H9 (cell line): ENCODE measurements around the gene PSTK. TPM values are rescaled to one million over a fixed set of nuclear protein-coding genes. Genes with fewer than 3 reads are reported as not detected.

Experiments used
- DNase-seq: peaks from one replicate; pipeline ENCODE4 v3.0.0-alpha.2; 2017
- H2AFZ ChIP-seq: one replicate; pipeline ENCODE4 v1.6.1; 2013; ENCODE audit warnings: mild to moderate bottlenecking, low read length, control low read depth, moderate library complexity
- H2AK5ac ChIP-seq: 2 replicates; pipeline ENCODE4 v1.6.1; 2013; ENCODE audit warnings: low read length, control low read depth, mixed read lengths; ENCODE audit not compliant: insufficient read length
- H2BK120ac ChIP-seq: one replicate; pipeline ENCODE4 v1.6.1; 2013; ENCODE audit warnings: low read depth, mild to moderate bottlenecking, low read length, control low read depth, inconsistent platforms; ENCODE audit not compliant: poor library complexity, severe bottlenecking
- H2BK12ac ChIP-seq: 2 replicates; pipeline ENCODE4 v1.6.1; 2013; ENCODE audit warnings: low read length, control low read depth, mixed read lengths, low read depth; ENCODE audit not compliant: insufficient read length
- H2BK15ac ChIP-seq: 2 replicates; pipeline ENCODE4 v1.6.1; 2013; ENCODE audit warnings: low read depth, low read length, control low read depth
- H2BK20ac ChIP-seq: one replicate; pipeline ENCODE4 v1.6.1; 2013; ENCODE audit warnings: low read depth, mild to moderate bottlenecking, low read length, control low read depth, inconsistent platforms; ENCODE audit not compliant: poor library complexity, severe bottlenecking
- H2BK5ac ChIP-seq: 2 replicates; pipeline ENCODE4 v1.6.1; 2013; ENCODE audit warnings: low read length, control low read depth, mixed read lengths; ENCODE audit not compliant: insufficient read length
- H3K14ac ChIP-seq: 2 replicates; pipeline ENCODE4 v1.6.1; 2013; ENCODE audit warnings: low read length, control low read depth; ENCODE audit not compliant: insufficient read depth
- H3K18ac ChIP-seq: 2 replicates; pipeline ENCODE4 v1.6.1; 2013; ENCODE audit warnings: low read depth, mild to moderate bottlenecking, mixed read lengths, low read length, control low read depth; ENCODE audit not compliant: insufficient read length
- H3K23ac ChIP-seq: 2 replicates; pipeline ENCODE4 v1.6.1; 2013; ENCODE audit warnings: low read length, control low read depth, mixed read lengths, low read depth; ENCODE audit not compliant: insufficient read length
- H3K23me2 ChIP-seq: 2 replicates; pipeline ENCODE4 v1.6.1; 2013; ENCODE audit warnings: low read depth, mild to moderate bottlenecking, mixed read lengths, low read length, control low read depth; ENCODE audit not compliant: insufficient read length, poor library complexity, severe bottlenecking
- H3K27ac ChIP-seq: 2 replicates; pipeline ENCODE4 v1.5.1; 2013; ENCODE audit warnings: low read length, control low read depth, mixed read lengths, low read depth; ENCODE audit not compliant: insufficient read length
- H3K27me3 ChIP-seq: 2 replicates; pipeline ENCODE4 v1.6.1; 2013; ENCODE audit warnings: low read length, control low read depth, inconsistent platforms; ENCODE audit not compliant: insufficient read depth
- H3K4ac ChIP-seq: 2 replicates; pipeline ENCODE4 v1.6.1; 2013; ENCODE audit warnings: low read depth, mild to moderate bottlenecking, control low read depth, inconsistent platforms, low read length, moderate library complexity
- H3K4me1 ChIP-seq: 2 replicates; pipeline ENCODE4 v1.6.1; 2013; ENCODE audit warnings: low read length, control low read depth, inconsistent platforms; ENCODE audit not compliant: insufficient read depth
- H3K4me2 ChIP-seq: 2 replicates; pipeline ENCODE4 v1.6.1; 2013; ENCODE audit warnings: low read length, control low read depth, mixed read lengths; ENCODE audit not compliant: insufficient read length, insufficient read depth
- H3K56ac ChIP-seq: 2 replicates; pipeline ENCODE4 v1.6.1; 2013; ENCODE audit warnings: low read depth, mild to moderate bottlenecking, mixed read lengths, low read length, control low read depth; ENCODE audit not compliant: insufficient read length
- H3K79me1 ChIP-seq: 2 replicates; pipeline ENCODE4 v1.6.1; 2013; ENCODE audit warnings: low read depth, mild to moderate bottlenecking, moderate library complexity, low read length, control low read depth, inconsistent platforms; ENCODE audit not compliant: insufficient read depth, poor library complexity, severe bottlenecking
- H3K79me2 ChIP-seq: 2 replicates; pipeline ENCODE4 v1.6.1; 2013; ENCODE audit warnings: low read length, control low read depth, inconsistent platforms; ENCODE audit not compliant: insufficient read depth
- H3K9ac ChIP-seq: 2 replicates; pipeline ENCODE4 v1.6.1; 2013; ENCODE audit warnings: low read length, control low read depth, mixed read lengths; ENCODE audit not compliant: insufficient read length; ENCODE audit errors: extremely low read depth
- H3K9me3 ChIP-seq: one replicate; pipeline ENCODE4 v1.6.1; 2013; ENCODE audit warnings: low read depth, low read length, inconsistent platforms; ENCODE audit not compliant: control insufficient read depth
- H3T11ph ChIP-seq: one replicate; pipeline ENCODE4 v1.6.1; 2013; ENCODE audit warnings: mild to moderate bottlenecking, low read length, control low read depth, inconsistent platforms
- H4K20me1 ChIP-seq: one replicate; pipeline ENCODE4 v1.6.1; 2013; ENCODE audit not compliant: control insufficient read depth, insufficient read length, insufficient read depth
- H4K5ac ChIP-seq: 2 replicates; pipeline ENCODE4 v1.6.1; 2013; ENCODE audit warnings: low read depth, mild to moderate bottlenecking, mixed read lengths, low read length, control low read depth; ENCODE audit not compliant: insufficient read length
- H4K8ac ChIP-seq: replicated peaks from 2 replicates; pipeline ENCODE4 v1.6.1; 2013; ENCODE audit warnings: low read length, control low read depth, mixed read lengths, low read depth; ENCODE audit not compliant: insufficient read length
- H4K91ac ChIP-seq: 2 replicates; pipeline ENCODE4 v1.6.1; 2013; ENCODE audit warnings: low read depth, mild to moderate bottlenecking, moderate library complexity, mixed read lengths, low read length, control low read depth; ENCODE audit not compliant: insufficient read length
- H3K27ac Mint-ChIP-seq, 3 experiments: 2 replicates in 2 of 3; 3 replicates in 1 of 3; pipeline ENCODE4 v1.8.0; 2020 to 2021; ENCODE audit warnings: mixed read lengths in 3 of 3, mild to moderate bottlenecking in 1 of 3, moderate library complexity in 1 of 3
- H3K27me3 Mint-ChIP-seq: 2 replicates; pipeline ENCODE4 v1.8.0; 2021; ENCODE audit warnings: low read depth, mild to moderate bottlenecking, moderate library complexity, mixed read lengths
- H3K36me3 Mint-ChIP-seq, 3 experiments: 2 replicates in 2 of 3; 3 replicates in 1 of 3; pipeline ENCODE4 v1.8.0; 2020 to 2021; ENCODE audit warnings: low read depth in 3 of 3, mixed read lengths in 3 of 3; ENCODE audit not compliant: insufficient read depth in 1 of 3
- H3K4me1 Mint-ChIP-seq, 2 experiments: 2 replicates each; pipeline ENCODE4 v1.8.0; 2020; ENCODE audit warnings: mixed read lengths in 2 of 2
- H3K4me3 Mint-ChIP-seq, 2 experiments: 2 replicates in 1 of 2; 3 replicates in 1 of 2; pipeline ENCODE4 v1.8.0; 2020 to 2021; ENCODE audit warnings: mild to moderate bottlenecking in 2 of 2, mixed read lengths in 2 of 2, moderate library complexity in 1 of 2
- H3K9me3 Mint-ChIP-seq, 2 experiments: 2 replicates in 1 of 2; 3 replicates in 1 of 2; pipeline ENCODE4 v1.8.0; 2020; ENCODE audit warnings: mild to moderate bottlenecking in 2 of 2, mixed read lengths in 2 of 2, moderate library complexity in 1 of 2
- CTCF ChIP-seq: fragments of 200-600 bp; sonication (generic); conservative IDR thresholded peaks from 3 replicates; pipeline ENCODE4 v1.8.0; 2021; ENCODE audit warnings: antibody characterized with exemption, mild to moderate bottlenecking
- WGBS: extraction: QIAGEN DNeasy Blood & Tissue Kit; methylation state at CpG from one replicate; pipeline ENCODE4 v1.1.7; 2013; ENCODE audit warnings: missing lambda C conversion rate, low lambda C conversion rate, mixed read lengths; ENCODE audit not compliant: insufficient read length; ENCODE audit errors: extremely low coverage; 5-methylcytosine and 5-hydroxymethylcytosine counted together
- total RNA-seq: library from RNA; stranded (reverse); gene quantifications from 2 replicates; pipeline ENCODE4 v1.2.1, GENCODE V29; 2021

PSTK gene
- total RNA-seq, 1 experiment from 2014 or later, result 8.0 TPM

GRCh38 chr10:122939856-122940543, 40.2 kb upstream of the PSTK start:
- no peaks in the 10 kb centered on the region for H4K20me1 ChIP-seq
- H3K18ac ChIP-seq, result no peak overlapping the region
- no peak overlapping the region for H2BK15ac ChIP-seq
- no CpG with 5 or more reads among the region's 1 CpG for WGBS
- H3K56ac ChIP-seq, result no peak overlapping the region
- no peak overlapping the region for H4K8ac ChIP-seq
- no peak overlapping the region for H2AFZ ChIP-seq
- H2AK5ac ChIP-seq, result no peak overlapping the region
- H3K4ac ChIP-seq, result no peak overlapping the region
- no peak overlapping the region for H2BK5ac ChIP-seq
- no peak overlapping the region for H3K9ac ChIP-seq
- H3K9me3 ChIP-seq, result no peaks in the 10 kb centered on the region
- no peak overlapping the region for H3T11ph ChIP-seq
- no peak for TF ChIP-seq CTCF
- no peaks in the 10 kb centered on the region for H3K4me1 ChIP-seq
- peaks cover 0 to 4% of the 10 kb centered on the region in 2 experiments; a peak in 2 of 5 replicates for H3K9me3 Mint-ChIP-seq
- H3K4me1 Mint-ChIP-seq, result no peaks in the 10 kb centered on the region
- H2BK120ac ChIP-seq, result no peak overlapping the region
- no peaks in the 10 kb centered on the region for H3K27me3 ChIP-seq
- peaks cover 19 to 30% (median 25%) of the 10 kb centered on the region in 3 experiments for H3K36me3 Mint-ChIP-seq
- H4K5ac ChIP-seq, result no peak overlapping the region
- DNase-seq, result no peak
- H2BK20ac ChIP-seq, result no peak overlapping the region
- no peak overlapping the region for H3K27ac ChIP-seq
- no peaks in the 10 kb centered on the region for H3K79me1 ChIP-seq
- no peak overlapping the region for H3K14ac ChIP-seq
- no peak overlapping the region for H2BK12ac ChIP-seq
- H3K23me2 ChIP-seq, result no peaks in the 10 kb centered on the region
- no peaks in the 10 kb centered on the region for H3K27me3 Mint-ChIP-seq
- H3K79me2 ChIP-seq, result no peaks in the 10 kb centered on the region
- H4K91ac ChIP-seq, result no peak overlapping the region
- no peak overlapping the region for H3K4me2 ChIP-seq
- no peak overlapping the region for H3K27ac Mint-ChIP-seq
- H3K4me3 Mint-ChIP-seq, result no peak overlapping the region
- no peak overlapping the region for H3K23ac ChIP-seq
